PC-9 (cell line): ENCODE data around the gene OR4F29.
"Not testable (repeated sequence)": the region's sequence is repeated elsewhere in the genome, so short reads cannot be mapped to it uniquely, and the experiment has no call there.

Experiments
- CTCF ChIP-seq: fragments of 200-600 bp; sonication (generic); conservative IDR thresholded peaks from 2 replicates; pipeline ENCODE4 v1.6.1; 2017; ENCODE audit warnings: mixed run types, antibody characterized with exemption, mild to moderate bottlenecking, moderate library complexity
- EZH2 ChIP-seq: fragments of 200-600 bp; sonication (generic); IDR thresholded peaks from 2 replicates; pipeline ENCODE4 v1.8.0; 2017; ENCODE audit warnings: antibody characterized with exemption, low read depth

- TF ChIP-seq CTCF, EZH2: not testable (repeated sequence)
Observed at GRCh38 chr1:451578-451977, at the start of gene OR4F29.
